K562 (cell line): Measurements from ENCODE around the gene PNKD. TPM values are rescaled to one million over a fixed set of nuclear protein-coding genes. Genes with fewer than 3 reads are reported as not detected.

Experiments
- ASH1L ChIP-seq: fragments of 450-650 bp; IDR thresholded peaks from 2 replicates; pipeline ENCODE4 v1.6.1; 2018; ENCODE audit warnings: borderline replicate concordance, mild to moderate bottlenecking, low read depth; ENCODE audit not compliant: partially characterized antibody
- CREB1 ChIP-seq, 2 experiments: sonication (generic) in 1 of 2; formaldehyde crosslinking in 1 of 2; IDR thresholded peaks; 2 replicates each; pipeline versions ENCODE4 v1.6.1 to v1.8.0; 2012 to 2022; ENCODE audit warnings: inconsistent platforms in 1 of 2, mild to moderate bottlenecking in 1 of 2, missing genetic modification reagents in 1 of 2, moderate library complexity in 1 of 2
- GATAD2B ChIP-seq: fragments of 450-650 bp; IDR thresholded peaks from 2 replicates; pipeline ENCODE4 v1.6.1; 2017; ENCODE audit warnings: mild to moderate bottlenecking, borderline replicate concordance
- GTF2E2 ChIP-seq: fragments of 200-800 bp; sonication (Bioruptor generic); IDR thresholded peaks from 2 replicates; pipeline ENCODE4 v1.6.1; 2016; ENCODE audit warnings: missing genetic modification characterization, missing compliant biosample characterization
- HINFP ChIP-seq: fragments of 450-650 bp; conservative IDR thresholded peaks from 2 replicates; pipeline ENCODE4 v1.6.1; 2016; ENCODE audit warnings: missing genetic modification characterization, low read depth, mild to moderate bottlenecking, control low read depth, missing compliant biosample characterization
- MAZ ChIP-seq, 2 experiments: fragments of 450-650 bp in 1 of 2; sonication (generic) in 1 of 2; formaldehyde crosslinking; IDR thresholded peaks in 1 of 2; conservative IDR thresholded peaks in 1 of 2; 2 replicates each; pipeline versions ENCODE4 v1.4.0 to v1.5.0; 2020; ENCODE audit warnings: mild to moderate bottlenecking in 1 of 2, missing genetic modification reagents in 1 of 2
- PML ChIP-seq: IDR thresholded peaks from 2 replicates; pipeline ENCODE4 v1.6.1; 2012; ENCODE audit warnings: low read length, inconsistent platforms
- RB1 ChIP-seq: fragments of 450-650 bp; IDR thresholded peaks from 2 replicates; pipeline ENCODE4 v1.6.1; 2017; ENCODE audit warnings: low read depth, mild to moderate bottlenecking
- RBM15 ChIP-seq: fragments of 200-400 bp; formaldehyde crosslinking; IDR thresholded peaks from 2 replicates; pipeline ENCODE4 v1.6.1; 2018; ENCODE audit warnings: mild to moderate bottlenecking, low read length, moderate library complexity; ENCODE audit not compliant: insufficient read depth
- RHOXF2B ChIP-seq: fragments of 250-450 bp; sonication (Bioruptor Pico); conservative IDR thresholded peaks from 2 replicates; pipeline ENCODE4 v1.5.1; 2021
- VEZF1 ChIP-seq: fragments of 200-800 bp; sonication (Bioruptor generic); IDR thresholded peaks from 2 replicates; pipeline ENCODE4 v1.6.1; 2017; ENCODE audit warnings: missing genetic modification characterization, missing compliant biosample characterization
- YBX1 ChIP-seq: fragments of 450-650 bp; IDR thresholded peaks from 2 replicates; pipeline ENCODE4 v1.7.1; 2016; ENCODE audit warnings: mild to moderate bottlenecking
- ZBTB11 ChIP-seq, 3 experiments: fragments of 200-800 bp in 1 of 3; fragments of 250-450 bp in 1 of 3; fragments of 450-650 bp in 1 of 3; sonication (Bioruptor Pico) in 1 of 3; sonication (Bioruptor generic) in 1 of 3; formaldehyde crosslinking in 1 of 3; IDR thresholded peaks; 2 replicates each; pipeline versions ENCODE4 v1.6.1 to v1.8.0; 2016 to 2022; ENCODE audit warnings: mild to moderate bottlenecking in 2 of 3, missing genetic modification characterization in 2 of 3, missing compliant biosample characterization in 1 of 3, moderate library complexity in 1 of 3
- ZNF592 ChIP-seq: fragments of 450-650 bp; IDR thresholded peaks from 2 replicates; pipeline ENCODE4 v1.6.1; 2017; ENCODE audit warnings: antibody characterized with exemption, mild to moderate bottlenecking
- ZNF785 ChIP-seq: fragments of 250-450 bp; sonication (Bioruptor Pico); IDR thresholded peaks from 2 replicates; pipeline ENCODE4 v1.4.0; 2020; ENCODE audit warnings: mild to moderate bottlenecking
- polyA plus RNA-seq, 8 experiments: library from polyadenylated mRNA; depleted of rRNA in 4 of 8; stranded (reverse) in 5 of 8; unstranded in 3 of 8; fragments of >200 nt; fragmentation: Nextera tagmentation in 2 of 8; fragmentation: Illumina TruSeq in 1 of 8; extraction: Ambion mirVana in 2 of 8; extraction: Trizol in 1 of 8; gene quantifications; 2 replicates each; pipeline versions ENCODE4 v1.2.1 to v1.2.3, GENCODE V29; 2011 to 2014; ENCODE audit warnings: inconsistent platforms in 1 of 8, missing spikeins in 1 of 8
- total RNA-seq, 7 experiments: library from RNA; depleted of rRNA in 6 of 7; stranded (reverse); fragments of >200 nt in 6 of 7; fragmentation: Illumina TruSeq in 2 of 7; extraction: Trizol in 2 of 7; gene quantifications; 2 replicates each; pipeline versions ENCODE4 v1.2.1 to v1.2.3, GENCODE V29; 2011 to 2021; ENCODE audit warnings: low replicate concordance in 1 of 7

The PNKD gene
- total and polyA plus RNA-seq, 9 of the 15 experiments (the other 6 are each of a cell fraction or from before 2014, with no cell fraction given), result 26.0 to 105 (median 60.1) TPM

DNA sequence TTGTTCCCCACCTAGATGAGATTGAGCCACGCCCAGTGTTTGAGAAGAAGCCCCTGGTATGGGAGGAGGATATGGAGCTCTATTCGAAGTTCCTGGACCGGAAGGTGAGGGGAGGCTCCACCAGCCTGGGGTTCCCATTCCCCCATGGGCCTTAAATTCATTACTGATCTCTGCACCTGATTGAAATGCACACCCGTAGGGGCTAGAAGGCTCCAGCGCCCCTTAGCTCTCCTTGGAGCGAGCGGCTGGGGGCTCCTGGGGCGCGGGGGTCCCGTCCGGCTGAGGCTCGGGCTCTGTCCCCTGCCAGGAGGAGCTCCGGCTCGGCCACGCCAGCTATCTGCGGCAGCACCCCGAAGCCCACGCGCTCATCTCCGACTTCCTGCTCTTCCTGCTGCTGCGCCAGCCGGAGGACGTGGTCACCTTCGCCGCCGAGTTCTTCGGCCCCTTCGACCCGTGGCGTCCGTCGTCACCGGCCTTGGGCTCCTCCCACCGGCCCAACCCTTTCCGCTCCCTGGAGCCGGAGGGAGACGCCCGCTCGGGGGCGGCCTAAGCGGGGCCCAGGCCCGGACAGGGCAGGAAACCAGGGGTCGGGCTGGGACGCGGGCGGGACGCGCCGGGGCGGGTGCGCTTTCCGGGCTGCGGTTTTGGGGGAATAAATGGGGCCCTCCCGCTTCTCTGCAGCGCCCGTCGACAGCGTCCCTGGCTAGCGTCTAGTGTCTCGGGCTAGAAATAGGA lies 97.3 kb downstream of the PNKD start (continued):
- TF ChIP-seq ASH1L, result no peak
- peak; percentile 65; the same call in 1 of the 2 replicates for TF ChIP-seq ZNF592
- TF ChIP-seq ZBTB11 (CRISPR knock-in tag; IDR thresholded peaks at IDR 0.05), result peak in 2 of 3 experiments; percentile 37 to 84; a peak in 2 of 6 replicates
- TF ChIP-seq RHOXF2B (CRISPR knock-in tag), result no peak
- TF ChIP-seq RBM15, result no peak
- TF ChIP-seq RB1, result peak; percentile 62; the same call in 1 of the 2 replicates
- peak; percentile 59 for TF ChIP-seq CREB1 (IDR thresholded peaks at IDR 0.05)
- TF ChIP-seq CREB1 (CRISPR knock-in tag; IDR thresholded peaks at IDR 0.05), result peak; percentile 66; the same call in 1 of the 2 replicates
- no peak for TF ChIP-seq ZNF785 (CRISPR knock-in tag)
- peak; percentile 62 to 88; a peak in 3 of 4 replicates for TF ChIP-seq MAZ (CRISPR knock-in tag; conservative IDR thresholded peaks at IDR 0.05 in 1 of 2, IDR thresholded peaks at IDR 0.05 in 1 of 2)
- peak; percentile 85; the same call in 1 of the 2 replicates for TF ChIP-seq GTF2E2 (tag)
- peak; percentile 51; the same call in 1 of the 2 replicates for TF ChIP-seq GATAD2B
- 0 out of 2 replicates have a peak, but pooled peaks have one; percentile 65 for TF ChIP-seq PML
- no peak for TF ChIP-seq HINFP (tag)
- TF ChIP-seq YBX1, result no peak
- TF ChIP-seq VEZF1, result peak; percentile 65
